ENCODE measurements around the gene BARX2. TPM values are rescaled to one million over a fixed set of nuclear protein-coding genes. Genes with fewer than 3 reads are reported as not detected.

BARX2 gene
- total RNA-seq, 1 experiment from 2014 or later, result 13.4 TPM

- Histone ChIP-seq H3K4me1 (replicated peaks; ENCODE audit: insufficient read depth) (0 out of 2 replicates have a peak, but pooled peaks cover 6% of the 10 kb centered on the region), H3K9me2 (ENCODE audit: insufficient read depth) (no peaks in the 10 kb centered on the region), H3K79me2 (ENCODE audit: low read depth) (no peaks in the 10 kb centered on the region), H3F3A (ENCODE audit: insufficient read depth, low read depth) (no peaks in the 10 kb centered on the region), H3K27ac (no peak overlapping the region), H3K27me3 (ENCODE audit: insufficient read depth, low read depth) (no peaks in the 10 kb centered on the region), H3K4me3 (no peak overlapping the region), H4K20me1 (ENCODE audit: insufficient read depth) (no peaks in the 10 kb centered on the region), H3K4me2 (no peak overlapping the region), H3K36me3 (ENCODE audit: low read depth) (no peaks in the 10 kb centered on the region), H2AFZ (no peak overlapping the region), H3K9me3 (ENCODE audit: insufficient read depth, low read depth) (no peaks in the 10 kb centered on the region)
- intact Hi-C loops (cut with micrococcal nuclease; ENCODE audit: unreplicated experiment), result no loop called here
- peak in 1 of 2 experiments; percentile 20 for DNase-seq
- TF ChIP-seq CTCF (conservative IDR thresholded peaks at IDR 0.05) (no peak), EZH2 (IDR thresholded peaks at IDR 0.05; ENCODE audit: low read depth) (no peak)
- CTCF ChIA-PET, result no interaction called here
- no TSS peak for BruUV-seq (replicated peaks)
- POLR2A ChIA-PET (ENCODE audit: unreplicated experiment), result no interaction called here
These were observed 114.4 kb downstream of the BARX2 start for GRCh38 chr11:129490004-129490403.

GRCh38 chr11:129493746-129494145, 118.1 kb downstream of the BARX2 start:
- Histone ChIP-seq H3K27me3 (ENCODE audit: insufficient read depth, low read depth) (no peaks in the 10 kb centered on the region), H3K4me3 (no peak overlapping the region), H3K4me2 (no peak overlapping the region), H3K27ac (no peak overlapping the region), H3K9me3 (ENCODE audit: insufficient read depth, low read depth) (no peaks in the 10 kb centered on the region), H3K4me1 (replicated peaks; ENCODE audit: insufficient read depth) (0 out of 2 replicates have a peak, but pooled peaks cover 6% of the 10 kb centered on the region), H3K36me3 (ENCODE audit: low read depth) (no peaks in the 10 kb centered on the region), H3K79me2 (ENCODE audit: low read depth) (no peaks in the 10 kb centered on the region), H4K20me1 (ENCODE audit: insufficient read depth) (no peaks in the 10 kb centered on the region), H3K9me2 (ENCODE audit: insufficient read depth) (no peaks in the 10 kb centered on the region), H3F3A (ENCODE audit: insufficient read depth, low read depth) (no peaks in the 10 kb centered on the region), H2AFZ (no peak overlapping the region)
- BruUV-seq (replicated peaks), result no TSS peak
- ChIA-PET POLR2A (ENCODE audit: unreplicated experiment) (no interaction called here), CTCF (no interaction called here)
- intact Hi-C loops (cut with micrococcal nuclease; ENCODE audit: unreplicated experiment), result no loop called here
- DNase-seq, result no peak
- TF ChIP-seq EZH2 (IDR thresholded peaks at IDR 0.05; ENCODE audit: low read depth), result no peak
- no peak for TF ChIP-seq CTCF (conservative IDR thresholded peaks at IDR 0.05)

Other genes starting within 250 kb of the BARX2 start
- 31.1 and 35.1 TPM in 2 replicates for gene ARHGAP32, start 183.5 kb upstream of the BARX2 start, total RNA-seq (2021)

Data from PC-9 (cell line).